WTC11 (cell line): Measurements from ENCODE around the gene ANKRD29. TPM values are rescaled to one million over a fixed set of nuclear protein-coding genes. Genes with fewer than 3 reads are reported as not detected.

Experiments used
- ATAC-seq: fragments of 200-7000 bp; cut with Tn5 transposase; 2 replicates; pipeline ENCODE4 v1.10.0; 2021; ENCODE audit warnings: mild to moderate bottlenecking, moderate library complexity
- CTCF ChIA-PET: fragments of 300-600 bp; sonication (Branson Sonifier 250); formaldehyde crosslinking; loops from one replicate; lab custom pipeline; 2021; ENCODE audit warnings: antibody characterized with exemption; lab: Charles Lee
- POLR2A ChIA-PET: fragments of 350-600 bp; sonication (Branson Sonifier 250); formaldehyde crosslinking; loops from one replicate; lab custom pipeline; 2021; ENCODE audit warnings: antibody characterized with exemption; lab: Charles Lee
- DNase-seq: peaks from one replicate; pipeline ENCODE4 v3.0.0; 2021; ENCODE audit warnings: low spot score
- H3K27ac Mint-ChIP-seq: 2 replicates; pipeline ENCODE4 v1.8.0; 2021; ENCODE audit warnings: mixed read lengths
- H3K27me3 Mint-ChIP-seq: 2 replicates; pipeline ENCODE4 v1.8.0; 2021; ENCODE audit warnings: low read depth, mild to moderate bottlenecking, moderate library complexity, mixed read lengths
- H3K36me3 Mint-ChIP-seq: 2 replicates; pipeline ENCODE4 v1.8.0; 2021; ENCODE audit warnings: mixed read lengths
- H3K4me1 Mint-ChIP-seq: 2 replicates; pipeline ENCODE4 v1.8.0; 2022; ENCODE audit warnings: mixed read lengths
- H3K4me3 Mint-ChIP-seq: 2 replicates; pipeline ENCODE4 v1.8.0; 2021; ENCODE audit warnings: mild to moderate bottlenecking, moderate library complexity, mixed read lengths
- H3K9me3 Mint-ChIP-seq: 2 replicates; pipeline ENCODE4 v1.8.0; 2021; ENCODE audit warnings: mixed read lengths
- ELF4 ChIP-seq: sonication (generic); formaldehyde crosslinking; IDR thresholded peaks from 2 replicates; pipeline ENCODE4 v1.8.1; 2022; ENCODE audit warnings: low read depth, mild to moderate bottlenecking, moderate library complexity, missing genetic modification reagents
- HMGA2 ChIP-seq: fragments of 250-450 bp; sonication (Bioruptor Pico); IDR thresholded peaks from 2 replicates; pipeline ENCODE4 v1.4.0; 2021; ENCODE audit warnings: mild to moderate bottlenecking, moderate library complexity
- SOX15 ChIP-seq: fragments of 250-450 bp; sonication (Bioruptor Pico); IDR thresholded peaks from 2 replicates; pipeline ENCODE4 v1.9.0; 2021; ENCODE audit warnings: mild to moderate bottlenecking
- TP53 ChIP-seq: sonication (generic); formaldehyde crosslinking; IDR thresholded peaks from 2 replicates; pipeline ENCODE4 v1.8.1; 2023; ENCODE audit warnings: mild to moderate bottlenecking, missing genetic modification reagents
- ZNF121 ChIP-seq: sonication (generic); formaldehyde crosslinking; IDR thresholded peaks from 2 replicates; pipeline ENCODE4 v1.8.0; 2023; ENCODE audit warnings: missing genetic modification reagents
- ZNF219 ChIP-seq: sonication (generic); formaldehyde crosslinking; IDR thresholded peaks from 2 replicates; pipeline ENCODE4 v1.8.0; 2023; ENCODE audit warnings: missing genetic modification reagents, mild to moderate bottlenecking, borderline replicate concordance
- ZNF263 ChIP-seq: sonication (generic); formaldehyde crosslinking; IDR thresholded peaks from 2 replicates; pipeline ENCODE4 v1.8.1; 2022; ENCODE audit warnings: low read depth, mild to moderate bottlenecking, moderate library complexity, missing genetic modification reagents
- total RNA-seq: library from RNA; stranded (reverse); gene quantifications from 3 replicates; pipeline ENCODE4 v1.2.3, GENCODE V29; 2021
- TF ChIP-seq, protein P1 (sequence below): sonication (generic); formaldehyde crosslinking; IDR thresholded peaks from 2 replicates; pipeline ENCODE4 v1.8.1; 2022; ENCODE audit warnings: missing genetic modification reagents, borderline replicate concordance
- TF ChIP-seq, protein P2 (sequence below): fragments of 250-450 bp; sonication (Bioruptor Pico); IDR thresholded peaks from 2 replicates; pipeline ENCODE4 v1.9.0; 2021; ENCODE audit warnings: mild to moderate bottlenecking
- TF ChIP-seq, protein P3 (sequence below): sonication (generic); formaldehyde crosslinking; IDR thresholded peaks from 2 replicates; pipeline ENCODE4 v1.8.1; 2023; ENCODE audit warnings: mild to moderate bottlenecking, missing genetic modification reagents, borderline replicate concordance
- TF ChIP-seq, protein P4 (sequence below): sonication (generic); formaldehyde crosslinking; IDR thresholded peaks from 2 replicates; pipeline ENCODE4 v1.8.1; 2023; ENCODE audit warnings: mild to moderate bottlenecking, missing genetic modification reagents, moderate library complexity
- TF ChIP-seq, protein P5 (sequence below): fragments of 250-450 bp; sonication (Bioruptor Pico); IDR thresholded peaks from 2 replicates; pipeline ENCODE4 v2.1.2; 2022; ENCODE audit warnings: mild to moderate bottlenecking, moderate library complexity
- TF ChIP-seq, protein P6 (sequence below): sonication (generic); formaldehyde crosslinking; IDR thresholded peaks from 2 replicates; pipeline ENCODE4 v1.8.0; 2022; ENCODE audit warnings: missing genetic modification reagents

Gene ANKRD29
- total RNA-seq, 1 experiment from 2014 or later, result 4.9 TPM

DNA sequence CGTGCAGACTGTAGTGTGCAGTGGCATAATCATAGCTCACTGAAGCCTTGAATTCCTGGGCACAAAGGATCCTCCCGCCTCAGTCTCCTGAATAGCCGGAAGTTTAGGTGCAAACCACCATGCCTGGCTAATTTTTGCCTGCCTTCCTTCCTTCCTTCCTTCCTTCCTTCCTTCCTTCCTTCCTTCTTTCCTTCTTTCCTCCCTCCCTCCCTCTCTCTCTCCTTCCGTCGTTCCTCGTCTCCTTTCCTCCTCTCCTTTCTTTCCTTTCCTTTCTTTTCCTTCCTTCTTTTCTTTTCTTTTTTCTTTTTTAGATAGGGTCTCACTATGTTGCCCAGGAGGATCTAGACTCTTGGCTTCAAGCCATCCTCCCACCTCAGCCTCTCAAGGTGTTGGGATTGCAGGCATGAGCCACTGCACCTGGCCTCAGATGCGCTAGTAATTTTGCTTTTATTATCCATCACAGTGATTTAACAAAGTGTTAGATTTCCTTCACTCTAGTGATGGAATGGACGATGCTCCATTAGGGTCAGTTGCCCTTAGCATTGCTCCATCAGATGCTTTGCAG lies 6.6 kb upstream of the ANKRD29 start:
- Mint-ChIP-seq H3K27ac (no peak overlapping the region), H3K36me3 (no peaks in the 10 kb centered on the region), H3K9me3 (no peaks in the 10 kb centered on the region), H3K27me3 (no peaks in the 10 kb centered on the region; the same call in 1 of the 2 replicates), H3K4me3 (no peak overlapping the region), H3K4me1 (peaks cover 25% of the 10 kb centered on the region)
- ChIA-PET CTCF (no interaction called here), POLR2A (interaction anchor here (0.7 kb wide), 1 partner anchor 24 kb away, joined by 3 read pairs; no protein-coding TSS in a partner anchor)
- TF ChIP-seq ELF4 (CRISPR knock-in tag) (no peak), ZNF121 (0 out of 2 replicates have a peak, but pooled peaks have one; percentile 53), HMGA2 (no peak), TP53 (CRISPR knock-in tag) (no peak), ZNF263 (CRISPR knock-in tag) (no peak), ZNF219 (no peak), SOX15 (no peak)
- TF ChIP-seq, protein P1, sequence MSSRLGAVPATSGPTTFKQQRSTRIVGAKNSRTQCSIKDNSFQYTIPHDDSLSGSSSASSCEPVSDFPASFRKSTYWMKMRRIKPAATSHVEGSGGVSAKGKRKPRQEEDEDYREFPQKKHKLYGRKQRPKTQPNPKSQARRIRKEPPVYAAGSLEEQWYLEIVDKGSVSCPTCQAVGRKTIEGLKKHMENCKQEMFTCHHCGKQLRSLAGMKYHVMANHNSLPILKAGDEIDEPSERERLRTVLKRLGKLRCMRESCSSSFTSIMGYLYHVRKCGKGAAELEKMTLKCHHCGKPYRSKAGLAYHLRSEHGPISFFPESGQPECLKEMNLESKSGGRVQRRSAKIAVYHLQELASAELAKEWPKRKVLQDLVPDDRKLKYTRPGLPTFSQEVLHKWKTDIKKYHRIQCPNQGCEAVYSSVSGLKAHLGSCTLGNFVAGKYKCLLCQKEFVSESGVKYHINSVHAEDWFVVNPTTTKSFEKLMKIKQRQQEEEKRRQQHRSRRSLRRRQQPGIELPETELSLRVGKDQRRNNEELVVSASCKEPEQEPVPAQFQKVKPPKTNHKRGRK (CRISPR knock-in tag), result peak; percentile 76; the same call in 1 of the 2 replicates
- TF ChIP-seq, protein P2, sequence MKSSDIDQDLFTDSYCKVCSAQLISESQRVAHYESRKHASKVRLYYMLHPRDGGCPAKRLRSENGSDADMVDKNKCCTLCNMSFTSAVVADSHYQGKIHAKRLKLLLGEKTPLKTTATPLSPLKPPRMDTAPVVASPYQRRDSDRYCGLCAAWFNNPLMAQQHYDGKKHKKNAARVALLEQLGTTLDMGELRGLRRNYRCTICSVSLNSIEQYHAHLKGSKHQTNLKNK, result no peak
- TF ChIP-seq, protein P3, sequence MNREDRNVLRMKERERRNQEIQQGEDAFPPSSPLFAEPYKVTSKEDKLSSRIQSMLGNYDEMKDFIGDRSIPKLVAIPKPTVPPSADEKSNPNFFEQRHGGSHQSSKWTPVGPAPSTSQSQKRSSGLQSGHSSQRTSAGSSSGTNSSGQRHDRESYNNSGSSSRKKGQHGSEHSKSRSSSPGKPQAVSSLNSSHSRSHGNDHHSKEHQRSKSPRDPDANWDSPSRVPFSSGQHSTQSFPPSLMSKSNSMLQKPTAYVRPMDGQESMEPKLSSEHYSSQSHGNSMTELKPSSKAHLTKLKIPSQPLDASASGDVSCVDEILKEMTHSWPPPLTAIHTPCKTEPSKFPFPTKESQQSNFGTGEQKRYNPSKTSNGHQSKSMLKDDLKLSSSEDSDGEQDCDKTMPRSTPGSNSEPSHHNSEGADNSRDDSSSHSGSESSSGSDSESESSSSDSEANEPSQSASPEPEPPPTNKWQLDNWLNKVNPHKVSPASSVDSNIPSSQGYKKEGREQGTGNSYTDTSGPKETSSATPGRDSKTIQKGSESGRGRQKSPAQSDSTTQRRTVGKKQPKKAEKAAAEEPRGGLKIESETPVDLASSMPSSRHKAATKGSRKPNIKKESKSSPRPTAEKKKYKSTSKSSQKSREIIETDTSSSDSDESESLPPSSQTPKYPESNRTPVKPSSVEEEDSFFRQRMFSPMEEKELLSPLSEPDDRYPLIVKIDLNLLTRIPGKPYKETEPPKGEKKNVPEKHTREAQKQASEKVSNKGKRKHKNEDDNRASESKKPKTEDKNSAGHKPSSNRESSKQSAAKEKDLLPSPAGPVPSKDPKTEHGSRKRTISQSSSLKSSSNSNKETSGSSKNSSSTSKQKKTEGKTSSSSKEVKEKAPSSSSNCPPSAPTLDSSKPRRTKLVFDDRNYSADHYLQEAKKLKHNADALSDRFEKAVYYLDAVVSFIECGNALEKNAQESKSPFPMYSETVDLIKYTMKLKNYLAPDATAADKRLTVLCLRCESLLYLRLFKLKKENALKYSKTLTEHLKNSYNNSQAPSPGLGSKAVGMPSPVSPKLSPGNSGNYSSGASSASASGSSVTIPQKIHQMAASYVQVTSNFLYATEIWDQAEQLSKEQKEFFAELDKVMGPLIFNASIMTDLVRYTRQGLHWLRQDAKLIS (CRISPR knock-in tag), result no peak
- TF ChIP-seq, protein P4, sequence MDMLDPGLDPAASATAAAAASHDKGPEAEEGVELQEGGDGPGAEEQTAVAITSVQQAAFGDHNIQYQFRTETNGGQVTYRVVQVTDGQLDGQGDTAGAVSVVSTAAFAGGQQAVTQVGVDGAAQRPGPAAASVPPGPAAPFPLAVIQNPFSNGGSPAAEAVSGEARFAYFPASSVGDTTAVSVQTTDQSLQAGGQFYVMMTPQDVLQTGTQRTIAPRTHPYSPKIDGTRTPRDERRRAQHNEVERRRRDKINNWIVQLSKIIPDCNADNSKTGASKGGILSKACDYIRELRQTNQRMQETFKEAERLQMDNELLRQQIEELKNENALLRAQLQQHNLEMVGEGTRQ (CRISPR knock-in tag), result no peak
- TF ChIP-seq, protein P5, sequence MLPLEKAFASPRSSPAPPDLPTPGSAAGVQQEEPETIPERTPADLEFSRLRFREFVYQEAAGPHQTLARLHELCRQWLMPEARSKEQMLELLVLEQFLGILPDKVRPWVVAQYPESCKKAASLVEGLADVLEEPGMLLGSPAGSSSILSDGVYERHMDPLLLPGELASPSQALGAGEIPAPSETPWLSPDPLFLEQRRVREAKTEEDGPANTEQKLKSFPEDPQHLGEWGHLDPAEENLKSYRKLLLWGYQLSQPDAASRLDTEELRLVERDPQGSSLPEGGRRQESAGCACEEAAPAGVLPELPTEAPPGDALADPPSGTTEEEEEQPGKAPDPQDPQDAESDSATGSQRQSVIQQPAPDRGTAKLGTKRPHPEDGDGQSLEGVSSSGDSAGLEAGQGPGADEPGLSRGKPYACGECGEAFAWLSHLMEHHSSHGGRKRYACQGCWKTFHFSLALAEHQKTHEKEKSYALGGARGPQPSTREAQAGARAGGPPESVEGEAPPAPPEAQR (CRISPR knock-in tag), result no peak
- TF ChIP-seq, protein P6, sequence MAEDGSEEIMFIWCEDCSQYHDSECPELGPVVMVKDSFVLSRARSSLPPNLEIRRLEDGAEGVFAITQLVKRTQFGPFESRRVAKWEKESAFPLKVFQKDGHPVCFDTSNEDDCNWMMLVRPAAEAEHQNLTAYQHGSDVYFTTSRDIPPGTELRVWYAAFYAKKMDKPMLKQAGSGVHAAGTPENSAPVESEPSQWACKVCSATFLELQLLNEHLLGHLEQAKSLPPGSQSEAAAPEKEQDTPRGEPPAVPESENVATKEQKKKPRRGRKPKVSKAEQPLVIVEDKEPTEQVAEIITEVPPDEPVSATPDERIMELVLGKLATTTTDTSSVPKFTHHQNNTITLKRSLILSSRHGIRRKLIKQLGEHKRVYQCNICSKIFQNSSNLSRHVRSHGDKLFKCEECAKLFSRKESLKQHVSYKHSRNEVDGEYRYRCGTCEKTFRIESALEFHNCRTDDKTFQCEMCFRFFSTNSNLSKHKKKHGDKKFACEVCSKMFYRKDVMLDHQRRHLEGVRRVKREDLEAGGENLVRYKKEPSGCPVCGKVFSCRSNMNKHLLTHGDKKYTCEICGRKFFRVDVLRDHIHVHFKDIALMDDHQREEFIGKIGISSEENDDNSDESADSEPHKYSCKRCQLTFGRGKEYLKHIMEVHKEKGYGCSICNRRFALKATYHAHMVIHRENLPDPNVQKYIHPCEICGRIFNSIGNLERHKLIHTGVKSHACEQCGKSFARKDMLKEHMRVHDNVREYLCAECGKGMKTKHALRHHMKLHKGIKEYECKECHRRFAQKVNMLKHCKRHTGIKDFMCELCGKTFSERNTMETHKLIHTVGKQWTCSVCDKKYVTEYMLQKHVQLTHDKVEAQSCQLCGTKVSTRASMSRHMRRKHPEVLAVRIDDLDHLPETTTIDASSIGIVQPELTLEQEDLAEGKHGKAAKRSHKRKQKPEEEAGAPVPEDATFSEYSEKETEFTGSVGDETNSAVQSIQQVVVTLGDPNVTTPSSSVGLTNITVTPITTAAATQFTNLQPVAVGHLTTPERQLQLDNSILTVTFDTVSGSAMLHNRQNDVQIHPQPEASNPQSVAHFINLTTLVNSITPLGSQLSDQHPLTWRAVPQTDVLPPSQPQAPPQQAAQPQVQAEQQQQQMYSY (CRISPR knock-in tag), result no peak
- no peak for ATAC-seq
- no peak for DNase-seq
